T47D (cell line): ENCODE measurements around the gene SDK1.

Source experiments
- DNase-seq, 2 experiments: peaks; one replicate each; pipeline versions ENCODE4 v3.0.0 to v3.0.0-alpha.2; 2011 to 2012; ENCODE audit warnings: low read depth in 1 of 2, low spot score in 1 of 2
- JUND ChIP-seq: IDR thresholded peaks from 2 replicates; pipeline ENCODE4 v1.6.1; 2012; ENCODE audit warnings: low read depth
- in situ Hi-C: cut with HindIII; loops from 2 replicates; pipeline ENCODE4 v1.10.0; 2016; ENCODE audit warnings: low sequenced_read_pairs, low pct_unique_long_range_greater_than_20kb

The SDK1 gene

DNA sequence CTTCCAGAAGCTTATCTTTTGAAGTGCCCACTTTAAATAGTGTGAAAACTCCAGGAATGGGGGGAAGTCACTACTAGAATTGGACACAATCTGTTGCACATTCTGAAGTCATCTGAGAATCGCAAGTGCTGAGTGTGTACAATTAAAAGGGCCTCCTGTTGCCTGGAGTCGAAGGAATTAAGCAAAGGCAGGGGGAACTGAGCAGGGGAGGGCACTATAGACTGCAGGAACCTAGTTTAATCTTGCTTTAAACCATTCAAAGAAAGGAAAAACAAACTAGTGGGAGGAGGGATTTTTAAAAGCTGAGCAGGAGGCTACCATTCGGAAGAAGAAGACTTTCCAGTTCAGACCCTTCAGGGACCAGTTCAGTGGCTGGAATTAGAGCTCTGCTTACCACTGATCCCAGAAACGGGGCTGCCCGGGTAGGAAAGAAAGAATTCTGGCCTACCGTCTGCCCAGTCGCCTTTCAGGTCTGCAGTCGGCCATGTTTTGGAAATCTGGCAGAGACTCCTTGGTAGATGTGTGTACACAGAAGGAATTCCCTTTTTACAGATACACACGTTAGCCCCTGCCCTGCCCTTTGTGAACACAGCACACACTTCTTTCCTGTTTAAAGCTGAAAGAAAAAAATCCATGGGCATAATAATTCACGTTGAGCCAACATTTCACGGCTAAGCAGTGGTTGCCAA is 770.5 kb downstream of the SDK1 start:
- no peak for TF ChIP-seq JUND
- in situ Hi-C loops = no loop called here
- DNase-seq = no peak

DNA sequence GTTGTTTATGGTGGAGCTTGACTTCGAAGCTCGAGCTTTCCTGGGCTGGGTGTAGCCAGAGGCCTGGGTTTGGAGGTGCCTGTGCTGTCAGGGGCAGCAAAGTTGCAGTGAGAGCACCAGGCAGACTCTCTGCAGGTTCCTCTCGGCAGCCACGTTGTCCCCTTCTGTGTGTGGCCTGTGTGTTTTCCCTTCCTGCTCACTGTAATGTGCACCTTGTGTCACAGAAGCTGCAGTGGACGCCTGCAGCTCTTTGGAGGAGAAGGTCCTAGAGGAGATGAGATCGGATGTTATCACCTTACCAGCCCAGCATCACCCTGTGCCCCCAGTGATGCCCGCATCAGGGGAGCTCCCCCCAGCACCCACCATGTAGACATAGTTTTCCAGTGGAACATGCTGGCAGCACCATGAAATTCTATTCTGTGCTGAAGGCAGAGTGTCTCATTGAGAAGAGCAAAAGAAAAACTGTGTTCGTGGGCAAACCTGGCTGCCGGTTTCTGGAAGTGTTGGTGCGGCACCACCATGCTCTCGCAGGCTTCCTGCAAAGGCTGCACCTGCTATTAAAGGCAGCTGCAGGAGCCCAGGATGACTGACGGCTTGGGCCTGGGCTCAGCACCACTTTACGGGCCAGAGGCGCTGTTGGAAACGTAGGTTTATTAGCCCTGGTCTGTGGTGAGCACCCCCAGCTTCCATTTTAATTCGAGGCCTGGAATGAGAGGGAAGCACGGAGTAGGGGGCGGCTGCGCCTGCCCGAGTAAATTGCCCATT is 771.3 kb downstream of the SDK1 start:
- DNase-seq = no peak
- TF ChIP-seq JUND = no peak
- in situ Hi-C loops = no loop called here

DNA sequence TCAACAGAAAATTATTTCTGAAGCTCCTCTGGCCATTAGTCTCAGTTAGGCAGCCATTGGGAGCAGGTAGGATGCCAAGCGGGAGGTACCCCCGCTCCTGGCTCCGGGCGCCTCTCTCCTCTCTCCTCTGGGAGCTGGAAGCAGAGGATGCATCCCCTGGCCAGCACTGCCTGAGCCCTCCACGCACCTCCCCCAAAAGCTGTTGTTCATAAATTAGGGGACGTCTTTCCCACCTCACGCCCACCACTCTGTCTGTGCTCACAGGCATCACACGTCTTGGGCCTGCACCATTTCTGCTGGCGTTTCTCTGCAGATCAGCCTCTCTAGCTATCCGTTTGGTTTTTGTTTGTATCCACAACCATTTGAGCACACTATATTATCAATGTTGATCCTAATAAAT is 772.0 kb downstream of the SDK1 start:
- DNase-seq = no peak
- in situ Hi-C loops = no loop called here
- TF ChIP-seq JUND = no peak

DNA sequence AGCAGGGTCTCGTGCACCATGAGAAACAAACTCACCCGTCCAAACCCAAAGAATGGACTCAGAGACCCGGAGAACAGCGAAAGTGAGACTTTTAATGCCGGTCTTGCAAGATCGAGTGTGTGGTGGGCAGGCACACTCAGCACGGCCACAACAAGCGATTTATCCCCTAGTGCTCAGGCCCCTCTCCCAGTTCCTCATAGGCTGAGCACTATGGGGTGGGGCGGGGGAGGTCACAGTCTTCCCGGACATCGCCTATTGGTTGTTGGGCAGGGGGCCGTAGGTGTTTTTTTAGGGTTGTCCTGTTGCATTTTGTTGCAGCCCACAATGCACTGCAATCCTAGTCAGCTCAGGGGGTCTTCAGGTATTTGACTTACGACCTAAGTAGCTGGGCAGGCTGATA is 772.7 kb downstream of the SDK1 start:
- DNase-seq = no peak
- in situ Hi-C loops = no loop called here
- TF ChIP-seq JUND = no peak

DNA sequence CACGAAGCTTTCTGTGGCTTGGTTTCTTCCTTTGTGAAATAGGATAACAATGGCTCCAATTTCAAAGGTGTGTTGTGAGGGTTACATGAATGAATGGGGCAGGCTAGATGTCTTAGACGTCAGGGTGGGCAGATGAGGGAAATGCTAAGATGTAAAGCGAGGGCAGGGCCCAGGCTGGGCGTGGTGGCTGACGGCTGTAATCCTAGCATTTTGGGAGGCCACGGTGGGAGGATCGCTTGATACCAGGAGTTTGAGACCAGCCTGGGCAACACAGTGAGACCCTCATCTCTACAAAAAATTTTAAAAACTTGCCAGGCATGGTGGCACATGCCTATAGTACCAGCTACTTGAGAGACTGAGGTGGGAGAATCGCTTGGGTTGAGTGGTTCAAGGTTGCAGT is 773.4 kb downstream of the SDK1 start:
- DNase-seq = no peak
- no peak for TF ChIP-seq JUND
- in situ Hi-C loops = no loop called here

DNA sequence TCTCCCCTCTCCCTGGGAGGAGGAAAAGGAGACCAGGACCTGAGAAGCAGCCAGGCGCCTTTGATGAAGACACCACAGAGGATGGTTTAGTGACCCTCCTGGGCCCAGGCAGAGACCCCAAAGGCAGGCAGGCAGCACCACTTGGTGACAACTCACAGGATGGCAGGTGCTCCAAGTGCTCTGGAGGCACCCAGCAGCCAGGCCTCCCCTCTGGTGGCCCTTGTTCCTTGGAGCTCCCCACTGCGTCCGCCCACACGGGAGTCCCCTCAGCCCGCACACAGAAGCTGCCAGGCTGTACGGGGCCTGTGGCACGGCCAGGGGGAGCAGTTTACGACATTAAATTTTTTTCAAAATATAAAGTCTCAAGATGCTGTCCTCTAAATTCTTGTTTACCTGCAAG is 773.9 kb downstream of the SDK1 start:
- DNase-seq = no peak
- in situ Hi-C loops = no loop called here
- no peak for TF ChIP-seq JUND

DNA sequence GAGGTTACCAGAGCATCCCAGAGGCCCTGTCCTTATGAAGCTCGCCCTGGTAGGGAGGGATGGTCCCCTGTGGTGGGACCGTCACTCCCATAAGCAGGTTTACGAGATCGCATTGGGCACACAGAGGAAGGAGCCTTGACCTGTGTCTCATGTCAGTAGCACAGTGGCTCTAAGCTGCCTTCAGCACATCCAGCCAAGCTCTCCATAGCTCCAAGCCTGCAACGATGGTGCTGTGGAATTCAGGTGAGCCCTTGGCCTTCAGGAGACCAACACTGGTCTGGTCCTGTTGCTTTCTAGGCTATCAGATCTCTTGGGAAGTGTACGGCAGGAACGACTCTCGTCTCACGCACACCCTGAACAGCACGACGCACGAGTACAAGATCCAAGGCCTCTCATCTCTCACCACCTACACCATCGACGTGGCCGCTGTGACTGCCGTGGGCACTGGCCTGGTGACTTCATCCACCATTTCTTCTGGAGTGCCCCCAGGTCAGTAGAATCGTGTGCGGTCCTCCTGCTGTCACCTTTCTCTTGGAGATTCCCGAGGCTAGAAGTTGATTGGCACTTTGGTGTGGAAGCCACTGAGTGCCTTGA is 775.7 kb downstream of the SDK1 start:
- in situ Hi-C loops = no loop called here
- no peak for TF ChIP-seq JUND
- no peak for DNase-seq

DNA sequence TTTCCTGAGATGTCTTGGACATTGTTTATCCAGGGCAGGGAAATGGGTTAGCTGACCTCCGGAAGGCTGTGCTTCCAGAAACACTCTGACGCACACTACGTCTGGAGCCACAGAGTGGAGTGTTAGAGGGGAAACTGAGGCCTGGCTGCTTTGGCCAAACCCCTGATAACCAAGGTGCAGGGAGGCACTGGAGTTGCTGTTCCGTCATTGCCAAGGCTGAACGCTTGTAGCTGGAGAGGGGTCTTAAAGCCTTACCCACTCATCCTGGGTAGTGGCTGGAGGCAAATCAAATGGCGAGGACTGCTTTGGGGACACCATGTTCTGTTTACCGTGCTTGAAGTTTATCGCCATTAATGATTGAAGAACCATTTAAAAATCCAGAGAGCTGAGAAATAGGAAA is 776.9 kb downstream of the SDK1 start:
- in situ Hi-C loops = no loop called here
- no peak for TF ChIP-seq JUND
- DNase-seq = no peak

DNA sequence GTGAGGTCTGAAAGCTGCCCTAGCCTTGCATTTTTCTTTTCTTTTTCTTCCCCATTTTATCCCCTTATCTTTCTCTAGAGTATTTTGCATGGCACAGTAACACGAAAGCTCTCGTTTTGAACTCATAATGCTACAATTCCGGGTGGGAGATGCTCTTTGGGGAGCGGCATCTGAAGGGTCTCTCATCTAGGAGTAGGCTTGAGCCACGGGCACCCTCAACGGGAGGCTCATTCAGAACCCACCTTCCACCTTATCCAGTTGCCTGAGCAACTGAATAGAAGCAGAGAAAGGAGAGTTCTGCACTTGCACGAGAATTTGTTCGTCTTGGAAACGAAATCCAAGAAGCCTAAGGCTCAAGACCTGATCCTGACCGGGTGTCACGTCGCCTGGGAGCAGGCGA is 777.5 kb downstream of the SDK1 start:
- no peak for DNase-seq
- in situ Hi-C loops = no loop called here
- TF ChIP-seq JUND = no peak

DNA sequence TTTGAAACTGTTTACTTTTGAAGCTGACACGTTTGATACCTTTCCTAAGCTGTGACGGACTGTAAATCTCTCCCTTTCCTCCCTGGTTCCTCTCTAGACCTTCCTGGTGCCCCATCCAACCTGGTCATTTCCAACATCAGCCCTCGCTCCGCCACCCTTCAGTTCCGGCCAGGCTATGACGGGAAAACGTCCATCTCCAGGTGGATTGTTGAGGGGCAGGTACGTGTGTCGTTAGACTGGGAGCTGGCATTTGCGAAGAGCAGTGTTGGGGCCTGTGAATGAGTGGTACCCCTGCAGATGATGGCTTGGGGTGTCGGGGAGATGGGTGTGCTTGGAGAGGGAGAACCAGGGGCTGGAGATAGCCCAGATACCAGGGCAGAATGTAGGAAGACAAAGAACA is 778.3 kb downstream of the SDK1 start:
- no peak for DNase-seq
- no peak for TF ChIP-seq JUND
- in situ Hi-C loops = no loop called here

DNA sequence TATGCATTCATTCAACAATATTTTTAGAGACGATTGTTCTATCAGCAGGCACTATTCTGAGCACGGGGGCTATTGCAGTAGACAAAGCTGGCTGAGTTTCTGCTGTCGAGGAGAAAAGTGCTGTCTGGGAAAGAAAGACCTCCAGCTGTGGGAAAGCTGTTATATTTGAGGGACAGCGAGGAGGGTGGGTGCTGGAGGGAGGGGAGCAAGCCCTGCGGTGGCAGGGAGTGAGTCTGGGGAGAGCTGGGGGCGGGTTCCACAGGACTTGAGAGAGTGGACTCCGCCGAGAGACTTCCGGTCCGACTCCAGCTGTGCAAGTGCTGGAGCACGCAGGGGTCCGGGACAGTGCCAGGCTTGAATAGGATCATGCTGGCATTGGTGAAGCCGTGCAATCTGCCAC is 778.9 kb downstream of the SDK1 start:
- no peak for DNase-seq
- TF ChIP-seq JUND = no peak
- in situ Hi-C loops = no loop called here

DNA sequence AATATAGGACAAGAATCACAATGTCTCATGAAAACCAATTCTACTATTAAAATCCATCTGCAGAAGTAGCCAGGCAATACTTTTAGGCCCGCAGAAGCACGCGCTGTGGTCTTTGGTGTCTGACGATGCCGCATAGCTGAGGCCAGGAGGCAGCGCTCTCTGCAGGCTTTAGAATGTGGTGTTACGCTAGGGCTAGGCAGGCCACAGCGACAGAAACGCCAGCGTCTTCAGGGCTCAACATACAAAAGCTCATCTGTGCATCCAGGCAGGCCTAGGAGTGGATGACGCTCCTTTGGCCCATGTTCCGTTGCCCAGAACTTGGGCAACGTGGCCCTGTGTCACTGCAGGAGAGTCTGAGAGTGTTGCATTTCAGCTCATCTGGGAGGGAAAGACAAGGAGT is 779.9 kb downstream of the SDK1 start:
- in situ Hi-C loops = no loop called here
- DNase-seq = no peak
- no peak for TF ChIP-seq JUND

DNA sequence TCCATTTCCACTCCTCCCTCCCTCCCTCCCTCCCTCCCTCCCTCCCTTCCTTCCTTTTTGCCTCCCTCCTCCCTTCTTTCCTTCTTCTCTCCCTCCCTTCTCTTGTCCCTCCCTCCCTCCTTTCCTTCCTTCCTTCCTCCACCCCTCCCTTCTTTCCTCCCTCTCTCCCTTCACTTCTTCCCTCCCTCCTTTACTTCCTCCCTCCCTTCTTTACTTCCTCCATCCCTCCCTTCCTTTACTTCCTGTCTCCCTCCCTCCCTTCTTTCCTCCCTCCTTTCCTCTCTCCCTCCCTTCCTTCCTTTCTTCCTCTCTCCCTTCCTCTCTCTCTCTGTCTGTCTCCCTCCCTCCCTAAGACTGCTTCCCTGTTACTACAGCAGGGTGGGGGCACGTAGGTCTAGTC is 782.5 kb downstream of the SDK1 start:
- no peak for DNase-seq
- TF ChIP-seq JUND = no peak
- in situ Hi-C loops = no loop called here
